ENCODE measurements around the gene ITIH1.

The ITIH1 gene

GRCh38 chr3:52838561-52839267 lies 61.3 kb downstream of the ITIH1 start:
- DNase-seq (ENCODE audit: low read depth, low spot score), result no peak

- DNase-seq (ENCODE audit: low read depth, low spot score), result no peak
Measured at GRCh38 chr3:52839268-52839575, 61.8 kb downstream of the ITIH1 start.

- DNase-seq (ENCODE audit: low read depth, low spot score), result no peak
Measured at GRCh38 chr3:52839892-52840545, 62.6 kb downstream of the ITIH1 start.

GRCh38 chr3:52841211-52841980 lies 64.0 kb downstream of the ITIH1 start:
- no peak for DNase-seq (ENCODE audit: low read depth, low spot score)
